Nephron (organoid): ENCODE data around the gene MTX2.
A peak's percentile ranks its signal among the peaks of the same experiment; 100 is the strongest.

ENCODE experiments used
- H3K27ac Mint-ChIP-seq, 3 experiments: 2 replicates each; pipeline ENCODE4 v1.8.0; 2020; ENCODE audit warnings: mixed read lengths in 3 of 3, mild to moderate bottlenecking in 2 of 3, moderate library complexity in 1 of 3
- H3K27me3 Mint-ChIP-seq: 2 replicates; pipeline ENCODE4 v1.8.0; 2021; ENCODE audit warnings: low read depth, mild to moderate bottlenecking, moderate library complexity, mixed read lengths
- H3K36me3 Mint-ChIP-seq: 2 replicates; pipeline ENCODE4 v1.8.0; 2020; ENCODE audit warnings: low read depth, mixed read lengths
- H3K4me1 Mint-ChIP-seq: 2 replicates; pipeline ENCODE4 v1.8.0; 2020; ENCODE audit warnings: mixed read lengths
- H3K4me3 Mint-ChIP-seq, 3 experiments: 2 replicates each; pipeline ENCODE4 v1.8.0; 2020; ENCODE audit warnings: mild to moderate bottlenecking in 3 of 3, mixed read lengths in 3 of 3, moderate library complexity in 2 of 3
- H3K9me3 Mint-ChIP-seq: 2 replicates; pipeline ENCODE4 v1.8.0; 2020; ENCODE audit warnings: mixed read lengths
- TF ChIP-seq, protein P1 (sequence below), 3 experiments: fragments of 200-600 bp; sonication (generic); IDR thresholded peaks; one replicate each; pipeline ENCODE4 v1.5.0; 2021; ENCODE audit warnings: antibody characterized with exemption in 3 of 3; ENCODE audit not compliant: unreplicated experiment in 3 of 3

Gene MTX2

DNA sequence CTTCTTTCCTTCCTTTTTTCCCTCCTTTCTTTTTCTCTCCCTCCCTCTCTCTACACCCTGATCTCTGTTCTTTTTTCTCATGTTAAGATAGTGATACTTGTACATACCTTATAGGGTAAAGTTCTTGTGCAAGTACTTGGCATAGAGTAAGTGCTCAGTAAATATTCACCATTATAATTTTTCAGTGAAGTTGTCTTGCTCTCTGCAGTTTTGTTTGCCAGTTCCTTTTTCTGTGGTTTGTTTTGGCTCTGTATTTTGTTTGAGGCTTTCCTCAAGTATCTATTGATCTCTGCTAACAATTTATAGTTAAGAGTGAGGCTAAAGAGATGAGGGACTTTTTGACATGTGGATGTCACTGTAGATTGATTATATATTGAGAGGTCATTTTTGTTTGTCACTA lies 48.0 kb downstream of the MTX2 start:
- TF ChIP-seq, protein P1, sequence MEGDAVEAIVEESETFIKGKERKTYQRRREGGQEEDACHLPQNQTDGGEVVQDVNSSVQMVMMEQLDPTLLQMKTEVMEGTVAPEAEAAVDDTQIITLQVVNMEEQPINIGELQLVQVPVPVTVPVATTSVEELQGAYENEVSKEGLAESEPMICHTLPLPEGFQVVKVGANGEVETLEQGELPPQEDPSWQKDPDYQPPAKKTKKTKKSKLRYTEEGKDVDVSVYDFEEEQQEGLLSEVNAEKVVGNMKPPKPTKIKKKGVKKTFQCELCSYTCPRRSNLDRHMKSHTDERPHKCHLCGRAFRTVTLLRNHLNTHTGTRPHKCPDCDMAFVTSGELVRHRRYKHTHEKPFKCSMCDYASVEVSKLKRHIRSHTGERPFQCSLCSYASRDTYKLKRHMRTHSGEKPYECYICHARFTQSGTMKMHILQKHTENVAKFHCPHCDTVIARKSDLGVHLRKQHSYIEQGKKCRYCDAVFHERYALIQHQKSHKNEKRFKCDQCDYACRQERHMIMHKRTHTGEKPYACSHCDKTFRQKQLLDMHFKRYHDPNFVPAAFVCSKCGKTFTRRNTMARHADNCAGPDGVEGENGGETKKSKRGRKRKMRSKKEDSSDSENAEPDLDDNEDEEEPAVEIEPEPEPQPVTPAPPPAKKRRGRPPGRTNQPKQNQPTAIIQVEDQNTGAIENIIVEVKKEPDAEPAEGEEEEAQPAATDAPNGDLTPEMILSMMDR (IDR thresholded peaks at IDR 0.05; ENCODE audit: unreplicated experiment in 3 of 3) = no peak
- H3K4me3 Mint-ChIP-seq = no peak overlapping the region
- H3K4me1 Mint-ChIP-seq = no peaks in the 10 kb centered on the region
- peaks cover 39% of the 10 kb centered on the region for H3K36me3 Mint-ChIP-seq
- H3K27me3 Mint-ChIP-seq = no peaks in the 10 kb centered on the region
- H3K27ac Mint-ChIP-seq = no peak overlapping the region
- H3K9me3 Mint-ChIP-seq = no peaks in the 10 kb centered on the region

DNA sequence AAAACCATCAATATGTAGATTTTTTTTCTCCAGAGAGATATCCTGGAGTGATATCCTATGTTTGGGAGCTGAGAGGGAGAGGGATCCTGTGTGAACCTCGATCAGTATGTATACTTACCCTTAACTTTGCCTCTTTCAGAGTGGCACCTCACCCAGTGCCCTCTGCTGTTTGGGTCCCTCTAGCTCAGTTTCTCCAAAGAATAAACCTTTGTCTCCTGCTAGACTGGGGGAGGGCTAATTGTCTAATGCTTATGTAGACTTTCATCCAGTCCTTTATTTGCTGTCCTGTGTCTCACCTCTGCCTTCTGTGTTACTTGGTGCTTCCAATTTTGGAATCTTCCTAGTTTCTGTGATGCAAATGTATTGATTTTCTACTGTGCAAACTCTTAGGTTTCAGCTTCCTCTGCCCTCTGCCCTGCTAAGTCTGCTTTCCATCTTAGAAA lies 48.4 kb downstream of the MTX2 start:
- Mint-ChIP-seq H3K27me3 (no peaks in the 10 kb centered on the region), H3K4me3 (no peak overlapping the region), H3K9me3 (no peaks in the 10 kb centered on the region), H3K36me3 (peaks cover 38% of the 10 kb centered on the region), H3K27ac (no peak overlapping the region), H3K4me1 (no peaks in the 10 kb centered on the region)
- TF ChIP-seq, protein P1 (IDR thresholded peaks at IDR 0.05; ENCODE audit: unreplicated experiment in 3 of 3) = no peak

DNA sequence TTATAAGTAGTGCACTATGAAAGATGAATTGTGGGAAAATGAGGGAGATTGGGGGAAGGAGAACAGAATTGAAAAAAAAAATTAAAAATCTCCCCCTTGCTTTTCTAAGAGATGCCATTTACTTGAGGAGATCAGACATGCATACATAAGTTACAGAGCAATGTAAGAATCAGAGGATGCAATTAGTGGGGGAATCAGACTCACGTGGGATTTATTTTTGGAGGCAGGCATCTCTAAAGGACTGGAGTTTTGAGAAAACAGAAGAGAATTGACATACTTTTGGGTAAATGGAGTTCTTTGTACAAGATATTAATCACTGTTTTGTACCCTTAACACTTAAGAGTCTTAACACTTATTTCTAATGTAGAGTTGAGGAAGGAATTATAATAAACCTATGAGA lies 52.7 kb downstream of the MTX2 start:
- peaks cover 21% of the 10 kb centered on the region for H3K36me3 Mint-ChIP-seq
- TF ChIP-seq, protein P1 (IDR thresholded peaks at IDR 0.05; ENCODE audit: unreplicated experiment in 3 of 3) = no peak
- H3K4me1 Mint-ChIP-seq = peaks cover 15% of the 10 kb centered on the region
- H3K9me3 Mint-ChIP-seq = no peaks in the 10 kb centered on the region
- no peak overlapping the region for H3K4me3 Mint-ChIP-seq
- H3K27ac Mint-ChIP-seq = peak overlapping the region in 2 of 3 experiments; percentile 1 to 22
- no peaks in the 10 kb centered on the region for H3K27me3 Mint-ChIP-seq

DNA sequence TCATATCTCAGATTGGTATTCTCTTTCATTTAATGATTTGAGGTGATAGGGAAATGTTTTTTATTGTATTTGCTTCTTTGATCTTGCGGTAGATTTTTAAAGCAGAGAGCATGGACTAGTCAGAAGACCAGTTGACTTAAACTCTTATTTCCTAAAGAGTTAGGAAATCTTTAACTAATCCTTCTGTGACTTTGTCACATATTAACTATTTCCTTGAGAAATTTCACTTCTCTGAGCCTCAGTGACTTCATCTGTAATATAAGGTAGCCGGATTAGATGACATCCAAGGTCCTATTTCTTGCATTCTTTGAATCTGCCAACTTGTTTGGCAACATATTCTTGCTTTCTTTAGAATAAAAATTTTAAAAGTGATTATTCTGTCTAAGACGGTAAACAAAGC lies 55.6 kb downstream of the MTX2 start:
- no peaks in the 10 kb centered on the region for H3K27me3 Mint-ChIP-seq
- peak overlapping the region; percentile 59 to 84 (median 81) for H3K27ac Mint-ChIP-seq
- peak overlapping the region in 1 of 3 experiments; percentile 2 for H3K4me3 Mint-ChIP-seq
- H3K9me3 Mint-ChIP-seq = no peaks in the 10 kb centered on the region
- H3K4me1 Mint-ChIP-seq = peaks cover 15% of the 10 kb centered on the region
- H3K36me3 Mint-ChIP-seq = peaks cover 20% of the 10 kb centered on the region
- TF ChIP-seq, protein P1 (IDR thresholded peaks at IDR 0.05; ENCODE audit: unreplicated experiment in 3 of 3) = no peak

DNA sequence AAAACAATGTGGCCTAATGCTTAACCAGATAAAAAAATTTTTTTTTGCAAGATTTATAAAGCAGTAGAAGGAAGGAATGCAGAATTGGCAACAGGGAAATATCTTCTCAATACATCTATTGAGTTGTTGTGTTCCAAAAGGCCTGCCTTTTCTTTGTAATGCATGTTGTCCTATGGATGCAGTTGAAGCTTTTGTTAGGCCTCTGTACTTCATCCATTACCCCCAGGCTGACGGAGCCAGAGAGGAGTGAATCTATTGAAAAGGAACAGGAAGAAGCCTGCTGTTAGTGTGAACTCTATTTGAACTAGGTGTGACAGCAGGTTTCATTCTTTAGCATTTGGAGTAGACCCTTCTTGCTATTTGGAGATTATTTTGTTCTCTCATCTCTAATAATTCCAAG lies 56.5 kb downstream of the MTX2 start:
- Mint-ChIP-seq H3K36me3 (peaks cover 16% of the 10 kb centered on the region), H3K4me1 (peaks cover 15% of the 10 kb centered on the region), H3K9me3 (no peaks in the 10 kb centered on the region), H3K27ac (peak overlapping the region; percentile 78 to 91 (median 84)), H3K4me3 (no peak overlapping the region), H3K27me3 (no peaks in the 10 kb centered on the region)
- TF ChIP-seq, protein P1 (IDR thresholded peaks at IDR 0.05; ENCODE audit: unreplicated experiment in 3 of 3) = no peak

DNA sequence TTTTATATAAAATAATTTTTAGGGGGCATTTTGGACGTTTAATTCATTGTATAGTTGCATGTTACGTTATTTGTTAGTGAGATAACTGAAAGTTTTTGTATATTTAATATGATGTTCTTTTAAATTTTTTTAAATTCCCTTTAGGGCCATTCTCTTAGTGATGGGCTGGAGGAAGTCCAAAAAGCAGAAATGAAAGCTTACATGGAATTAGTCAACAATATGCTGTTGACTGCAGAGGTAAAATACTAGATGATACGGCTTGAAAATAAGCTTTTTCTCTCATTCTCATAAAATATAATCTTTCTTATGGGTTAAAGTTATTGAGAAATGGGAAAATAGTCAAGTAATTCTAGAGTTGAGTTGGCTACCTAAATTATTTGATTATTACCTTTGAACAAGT lies 58.9 kb downstream of the MTX2 start:
- Mint-ChIP-seq H3K36me3 (peaks cover 18% of the 10 kb centered on the region), H3K4me3 (no peak overlapping the region), H3K27ac (no peak overlapping the region), H3K4me1 (peaks cover 15% of the 10 kb centered on the region), H3K9me3 (no peaks in the 10 kb centered on the region), H3K27me3 (no peaks in the 10 kb centered on the region)
- TF ChIP-seq, protein P1 (IDR thresholded peaks at IDR 0.05; ENCODE audit: unreplicated experiment in 3 of 3) = no peak
